SK-N-SH treated with all-trans-retinoic acid at 6 μM for 48 hours (cell line): ENCODE data around the gene BIRC2.
"Not testable (repeated sequence)": the region's sequence is repeated elsewhere in the genome, so short reads cannot be mapped to it uniquely, and the experiment has no call there.

ENCODE experiments used
- ATAC-seq: fragments of 200-7000 bp; cut with Tn5 transposase; 3 replicates; pipeline ENCODE4 v1.9.1; 2020; ENCODE audit warnings: mild to moderate bottlenecking, moderate library complexity
- ARNTL ChIP-seq: fragments of 450-650 bp; formaldehyde crosslinking; IDR thresholded peaks from 2 replicates; pipeline ENCODE4 v1.5.0; 2020; ENCODE audit warnings: low read depth, mild to moderate bottlenecking, moderate library complexity, borderline replicate concordance
- BACH2 ChIP-seq: fragments of 250-450 bp; sonication (Bioruptor Pico); IDR thresholded peaks from 2 replicates; pipeline ENCODE4 v1.9.0; 2021; ENCODE audit warnings: mild to moderate bottlenecking, borderline replicate concordance
- CSDC2 ChIP-seq: fragments of 250-450 bp; sonication (Bioruptor Pico); IDR thresholded peaks from 2 replicates; pipeline ENCODE4 v1.5.0; 2020; ENCODE audit warnings: mild to moderate bottlenecking, moderate library complexity
- CSRNP3 ChIP-seq: fragments of 250-450 bp; sonication (Bioruptor Pico); IDR thresholded peaks from 2 replicates; pipeline ENCODE4 v1.5.1; 2021; ENCODE audit warnings: mild to moderate bottlenecking, moderate library complexity
- ESRRG ChIP-seq: fragments of 250-450 bp; sonication (Bioruptor Pico); IDR thresholded peaks from 2 replicates; pipeline ENCODE4 v1.6.1; 2021; ENCODE audit warnings: mild to moderate bottlenecking
- GLIS3 ChIP-seq: fragments of 250-450 bp; sonication (Bioruptor Pico); IDR thresholded peaks from 2 replicates; pipeline ENCODE4 v1.5.0; 2020; ENCODE audit warnings: mild to moderate bottlenecking, moderate library complexity
- ISL1 ChIP-seq: fragments of 250-450 bp; sonication (Bioruptor Pico); IDR thresholded peaks from 2 replicates; pipeline ENCODE4 v2.1.2; 2022; ENCODE audit warnings: mild to moderate bottlenecking, moderate library complexity
- PPARA ChIP-seq: fragments of 250-450 bp; sonication (Bioruptor Pico); IDR thresholded peaks from 2 replicates; pipeline ENCODE4 v1.5.0; 2020; ENCODE audit warnings: mild to moderate bottlenecking, borderline replicate concordance
- SNAI2 ChIP-seq: fragments of 250-450 bp; sonication (Bioruptor Pico); IDR thresholded peaks from 2 replicates; pipeline ENCODE4 v1.5.0; 2020; ENCODE audit warnings: mild to moderate bottlenecking, moderate library complexity
- TCF4 ChIP-seq: fragments of 250-450 bp; sonication (Bioruptor Pico); IDR thresholded peaks from 2 replicates; pipeline ENCODE4 v1.8.0; 2021; ENCODE audit warnings: mild to moderate bottlenecking, moderate library complexity, borderline replicate concordance
- TOX ChIP-seq: fragments of 250-450 bp; sonication (Bioruptor Pico); IDR thresholded peaks from 2 replicates; pipeline ENCODE4 v1.8.0; 2021; ENCODE audit warnings: mild to moderate bottlenecking, moderate library complexity, borderline replicate concordance
- TSHZ2 ChIP-seq: fragments of 250-450 bp; sonication (Bioruptor Pico); IDR thresholded peaks from 2 replicates; pipeline ENCODE4 v1.5.0; 2020; ENCODE audit warnings: mild to moderate bottlenecking, moderate library complexity
- ZC3H10 ChIP-seq: fragments of 250-450 bp; sonication (Bioruptor Pico); IDR thresholded peaks from 2 replicates; pipeline ENCODE4 v1.5.1; 2021; ENCODE audit warnings: mild to moderate bottlenecking, moderate library complexity
- ZFP3 ChIP-seq: fragments of 250-450 bp; sonication (Bioruptor Pico); IDR thresholded peaks from 2 replicates; pipeline ENCODE4 v1.5.0; 2020; ENCODE audit warnings: mild to moderate bottlenecking, moderate library complexity
- ZFP30 ChIP-seq: fragments of 450-650 bp; formaldehyde crosslinking; IDR thresholded peaks from 2 replicates; pipeline ENCODE4 v1.5.0; 2022; ENCODE audit warnings: mild to moderate bottlenecking, moderate library complexity
- ZNF70 ChIP-seq: fragments of 450-650 bp; formaldehyde crosslinking; IDR thresholded peaks from 2 replicates; pipeline ENCODE4 v1.5.0; 2020; ENCODE audit warnings: mild to moderate bottlenecking, moderate library complexity
- ZNF8 ChIP-seq: fragments of 450-650 bp; formaldehyde crosslinking; IDR thresholded peaks from 2 replicates; pipeline ENCODE4 v1.5.0; 2020; ENCODE audit warnings: mild to moderate bottlenecking, moderate library complexity
- TF ChIP-seq, protein P1 (sequence below): fragments of 250-450 bp; sonication (Bioruptor Pico); IDR thresholded peaks from 2 replicates; pipeline ENCODE4 v1.8.0; 2021; ENCODE audit warnings: low read depth, mild to moderate bottlenecking, moderate library complexity, borderline replicate concordance
- TF ChIP-seq, protein P2 (sequence below): fragments of 250-450 bp; sonication (Bioruptor Pico); IDR thresholded peaks from 2 replicates; pipeline ENCODE4 v1.5.1; 2020; ENCODE audit warnings: low read depth, mild to moderate bottlenecking, moderate library complexity
- TF ChIP-seq, protein P3 (sequence below): fragments of 250-450 bp; sonication (Bioruptor Pico); IDR thresholded peaks from 2 replicates; pipeline ENCODE4 v1.8.0; 2020; ENCODE audit warnings: mild to moderate bottlenecking, moderate library complexity, borderline replicate concordance

The BIRC2 gene

GRCh38 chr11:102368472-102368871 lies 21.5 kb downstream of the BIRC2 start (continued):
- TF ChIP-seq, protein P1, sequence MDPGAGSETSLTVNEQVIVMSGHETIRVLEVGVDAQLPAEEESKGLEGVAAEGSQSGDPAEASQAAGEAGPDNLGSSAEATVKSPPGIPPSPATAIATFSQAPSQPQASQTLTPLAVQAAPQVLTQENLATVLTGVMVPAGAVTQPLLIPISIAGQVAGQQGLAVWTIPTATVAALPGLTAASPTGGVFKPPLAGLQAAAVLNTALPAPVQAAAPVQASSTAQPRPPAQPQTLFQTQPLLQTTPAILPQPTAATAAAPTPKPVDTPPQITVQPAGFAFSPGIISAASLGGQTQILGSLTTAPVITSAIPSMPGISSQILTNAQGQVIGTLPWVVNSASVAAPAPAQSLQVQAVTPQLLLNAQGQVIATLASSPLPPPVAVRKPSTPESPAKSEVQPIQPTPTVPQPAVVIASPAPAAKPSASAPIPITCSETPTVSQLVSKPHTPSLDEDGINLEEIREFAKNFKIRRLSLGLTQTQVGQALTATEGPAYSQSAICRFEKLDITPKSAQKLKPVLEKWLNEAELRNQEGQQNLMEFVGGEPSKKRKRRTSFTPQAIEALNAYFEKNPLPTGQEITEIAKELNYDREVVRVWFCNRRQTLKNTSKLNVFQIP (CRISPR knock-in tag): no peak
- TF ChIP-seq ZNF70 (CRISPR knock-in tag) (no peak), CSRNP3 (CRISPR knock-in tag) (no peak)

DNA sequence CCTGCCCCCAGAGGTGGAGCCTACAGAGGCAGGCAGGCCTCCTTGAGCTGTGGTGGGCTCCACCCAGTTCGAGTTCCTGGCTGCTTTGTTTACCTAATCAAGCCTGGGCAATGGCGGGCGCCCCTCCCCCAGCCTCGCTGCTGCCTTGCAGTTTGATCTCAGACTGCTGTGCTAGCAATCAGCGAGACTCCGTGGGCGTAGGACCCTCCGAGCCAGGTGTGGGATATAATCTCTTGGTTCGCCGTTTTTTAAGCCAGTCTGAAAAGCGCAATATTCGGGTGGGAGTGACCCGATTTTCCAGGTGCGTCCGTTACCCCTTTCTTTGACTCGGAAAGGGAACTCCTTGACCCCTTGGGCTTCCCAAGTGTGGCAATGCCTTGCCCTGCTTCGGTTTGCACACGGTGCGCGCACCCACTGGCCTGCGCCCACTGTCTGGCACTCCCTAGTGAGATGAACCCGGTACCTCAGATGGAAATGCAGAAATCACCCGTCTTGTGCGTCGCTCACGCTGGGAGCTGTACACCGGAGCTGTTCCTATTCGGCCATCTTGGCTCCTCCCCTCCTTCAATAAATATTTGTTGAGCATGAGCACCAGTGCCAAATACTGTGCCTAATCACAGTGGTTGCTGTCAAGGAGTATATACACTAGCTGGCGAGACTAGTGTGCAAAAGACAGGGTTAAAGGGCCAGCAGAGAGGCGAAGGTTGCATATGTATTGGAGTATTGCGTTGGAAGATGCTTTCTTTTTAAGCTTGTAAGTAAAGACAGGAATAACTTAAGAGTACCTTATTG lies 27.8 kb downstream of the BIRC2 start:
- not testable (repeated sequence) for ATAC-seq

GRCh38 chr11:102375720-102376399 lies 28.8 kb downstream of the BIRC2 start:
- TF ChIP-seq ARNTL (no peak), PPARA (CRISPR knock-in tag) (no peak)
- no peak for ATAC-seq

DNA sequence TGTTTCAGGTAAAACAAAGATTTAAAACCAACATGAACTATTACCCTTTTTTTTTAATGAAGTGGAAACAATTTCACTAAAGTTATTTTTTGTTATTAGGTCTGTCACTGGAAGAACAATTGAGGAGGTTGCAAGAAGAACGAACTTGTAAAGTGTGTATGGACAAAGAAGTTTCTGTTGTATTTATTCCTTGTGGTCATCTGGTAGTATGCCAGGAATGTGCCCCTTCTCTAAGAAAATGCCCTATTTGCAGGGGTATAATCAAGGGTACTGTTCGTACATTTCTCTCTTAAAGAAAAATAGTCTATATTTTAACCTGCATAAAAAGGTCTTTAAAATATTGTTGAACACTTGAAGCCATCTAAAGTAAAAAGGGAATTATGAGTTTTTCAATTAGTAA lies 30.9 kb downstream of the BIRC2 start:
- TF ChIP-seq ZNF70 (CRISPR knock-in tag): no peak
- no peak for TF ChIP-seq ESRRG
- no peak for TF ChIP-seq ISL1 (CRISPR knock-in tag)
- TF ChIP-seq, protein P2, sequence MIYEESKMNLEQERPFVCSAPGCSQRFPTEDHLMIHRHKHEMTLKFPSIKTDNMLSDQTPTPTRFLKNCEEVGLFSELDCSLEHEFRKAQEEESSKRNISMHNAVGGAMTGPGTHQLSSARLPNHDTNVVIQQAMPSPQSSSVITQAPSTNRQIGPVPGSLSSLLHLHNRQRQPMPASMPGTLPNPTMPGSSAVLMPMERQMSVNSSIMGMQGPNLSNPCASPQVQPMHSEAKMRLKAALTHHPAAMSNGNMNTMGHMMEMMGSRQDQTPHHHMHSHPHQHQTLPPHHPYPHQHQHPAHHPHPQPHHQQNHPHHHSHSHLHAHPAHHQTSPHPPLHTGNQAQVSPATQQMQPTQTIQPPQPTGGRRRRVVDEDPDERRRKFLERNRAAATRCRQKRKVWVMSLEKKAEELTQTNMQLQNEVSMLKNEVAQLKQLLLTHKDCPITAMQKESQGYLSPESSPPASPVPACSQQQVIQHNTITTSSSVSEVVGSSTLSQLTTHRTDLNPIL: no peak
- no peak for TF ChIP-seq CSRNP3 (CRISPR knock-in tag)
- no peak for TF ChIP-seq TOX (CRISPR knock-in tag)
- TF ChIP-seq CSDC2: no peak
- no peak for TF ChIP-seq TSHZ2 (CRISPR knock-in tag)
- TF ChIP-seq ZNF8 (CRISPR knock-in tag): no peak
- no peak for TF ChIP-seq SNAI2
- no peak for TF ChIP-seq ZC3H10 (CRISPR knock-in tag)
- TF ChIP-seq, protein P1 (CRISPR knock-in tag): no peak
- TF ChIP-seq TCF4 (CRISPR knock-in tag): no peak
- TF ChIP-seq ZFP30 (CRISPR knock-in tag): no peak
- TF ChIP-seq ZFP3 (CRISPR knock-in tag): no peak
- no peak for TF ChIP-seq PPARA (CRISPR knock-in tag)
- no peak for TF ChIP-seq BACH2 (CRISPR knock-in tag)
- no peak for TF ChIP-seq ARNTL
- no peak for TF ChIP-seq GLIS3 (CRISPR knock-in tag)
- TF ChIP-seq, protein P3, sequence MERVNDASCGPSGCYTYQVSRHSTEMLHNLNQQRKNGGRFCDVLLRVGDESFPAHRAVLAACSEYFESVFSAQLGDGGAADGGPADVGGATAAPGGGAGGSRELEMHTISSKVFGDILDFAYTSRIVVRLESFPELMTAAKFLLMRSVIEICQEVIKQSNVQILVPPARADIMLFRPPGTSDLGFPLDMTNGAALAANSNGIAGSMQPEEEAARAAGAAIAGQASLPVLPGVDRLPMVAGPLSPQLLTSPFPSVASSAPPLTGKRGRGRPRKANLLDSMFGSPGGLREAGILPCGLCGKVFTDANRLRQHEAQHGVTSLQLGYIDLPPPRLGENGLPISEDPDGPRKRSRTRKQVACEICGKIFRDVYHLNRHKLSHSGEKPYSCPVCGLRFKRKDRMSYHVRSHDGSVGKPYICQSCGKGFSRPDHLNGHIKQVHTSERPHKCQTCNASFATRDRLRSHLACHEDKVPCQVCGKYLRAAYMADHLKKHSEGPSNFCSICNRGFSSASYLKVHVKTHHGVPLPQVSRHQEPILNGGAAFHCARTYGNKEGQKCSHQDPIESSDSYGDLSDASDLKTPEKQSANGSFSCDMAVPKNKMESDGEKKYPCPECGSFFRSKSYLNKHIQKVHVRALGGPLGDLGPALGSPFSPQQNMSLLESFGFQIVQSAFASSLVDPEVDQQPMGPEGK (CRISPR knock-in tag): no peak
- ATAC-seq: no peak
